Stomach (tissue), 9 donors: ENCODE results near the gene DNAJB8. TPM values are rescaled to one million over a fixed set of nuclear protein-coding genes. Genes with fewer than 3 reads are reported as not detected.

Experiments used
- DNase-seq, 2 donors: peaks; one replicate each; pipeline versions ENCODE4 v3.0.0 to v3.0.0-alpha.2; 2013 to 2019
- H3K27ac ChIP-seq, 5 donors: fragments of 200-600 bp in 4 of 5; sonication (generic) in 4 of 5; one replicate each; pipeline ENCODE4 v1.5.1; 2013 to 2019; ENCODE audit warnings: mild to moderate bottlenecking in 1 of 5, moderate library complexity in 1 of 5
- H3K27me3 ChIP-seq, 3 donors: fragments of 200-600 bp; sonication (generic); one replicate each; pipeline ENCODE4 v1.5.1; 2017 to 2019; ENCODE audit warnings: mixed run types in 1 of 3
- H3K36me3 ChIP-seq, 4 donors: fragments of 200-600 bp; sonication (generic); 1 replicate in 3 of 4; 2 replicates in 1 of 4; pipeline ENCODE4 v1.5.1; 2016 to 2019
- H3K4me1 ChIP-seq, 4 donors: fragments of 200-600 bp; sonication (generic); one replicate each; pipeline ENCODE4 v1.5.1; 2016 to 2019
- H3K4me3 ChIP-seq, 4 donors: fragments of 200-600 bp; sonication (generic) in 3 of 4; one replicate each; pipeline ENCODE4 v1.5.1; 2016 to 2019; ENCODE audit warnings: mild to moderate bottlenecking in 1 of 4
- H3K9me3 ChIP-seq, 4 donors: fragments of 200-600 bp; sonication (generic); one replicate each; pipeline ENCODE4 v1.5.1; 2016 to 2019
- CTCF ChIP-seq, 7 experiments: fragments of 450-650 bp in 4 of 7; fragments of 200-600 bp in 3 of 7; sonication (generic) in 3 of 7; IDR thresholded peaks; one replicate each; pipeline ENCODE4 v1.5.1; 2016 to 2019; ENCODE audit warnings: antibody characterized with exemption in 7 of 7, control low read depth in 2 of 7, mild to moderate bottlenecking in 1 of 7
- EP300 ChIP-seq: sonication (generic); formaldehyde crosslinking; IDR thresholded peaks from one replicate; pipeline ENCODE4 v1.6.1; 2017; ENCODE audit warnings: antibody characterized with exemption
- POLR2A ChIP-seq, 4 donors: fragments of 450-650 bp; IDR thresholded peaks; one replicate each; pipeline ENCODE4 v1.6.1; 2016; ENCODE audit warnings: antibody characterized with exemption in 4 of 4, control low read depth in 2 of 4, mild to moderate bottlenecking in 1 of 4, moderate library complexity in 1 of 4
- POLR2AphosphoS5 ChIP-seq, 3 donors: sonication (generic); formaldehyde crosslinking; IDR thresholded peaks; one replicate each; pipeline ENCODE4 v1.6.1; 2016; ENCODE audit warnings: antibody characterized with exemption in 3 of 3
- WGBS, 5 donors: extraction: QIAGEN DNeasy Blood & Tissue Kit in 3 of 5; methylation state at CpG; one replicate each; pipeline versions ENCODE4 v1.1.5 to v1.1.7; 2013 to 2018; 5-methylcytosine and 5-hydroxymethylcytosine counted together
- intact Hi-C: fragments of 100-400 bp; cut with DNase I; formaldehyde crosslinking; loops from one replicate; pipeline ENCODE4 v1.15.1; 2023; ENCODE audit warnings: low total_unique reads
- polyA plus RNA-seq, 3 donors: library from polyadenylated mRNA; stranded (reverse); fragments of 200-250 nt; gene quantifications; one replicate each; pipeline ENCODE4 v1.2.3, GENCODE V29; 2013
- total RNA-seq, 5 donors: library from RNA; depleted of rRNA; stranded (reverse); fragments of >200 nt; gene quantifications; one replicate each; pipeline versions ENCODE4 v1.1.0 to v1.2.3, GENCODE V29; 2014 to 2016
- donor health status: healthy with polysubstance abuse.
- donor health status: Bipolar disorder and iron deficiency.
- donor health status: healthy.

DNAJB8 gene
- total and polyA plus RNA-seq, 8 donors = not detected

GRCh38 chr3:128453501-128454309 is 13.0 kb downstream of the DNAJB8 start:
- H3K27me3 ChIP-seq = peaks cover 0 to 61% (median 30%) of the 10 kb centered on the region in 3 donors
- DNase-seq = no peak
- no peak overlapping the region for H3K4me3 ChIP-seq
- intact Hi-C loops = no loop called here
- 64 to 76% (median 72%) methylated on average over 11 to 21 of the region's 21 CpGs for WGBS, 5 donors
- H3K36me3 ChIP-seq = no peaks in the 10 kb centered on the region
- no peak overlapping the region for H3K27ac ChIP-seq
- TF ChIP-seq CTCF (IDR thresholded peaks at IDR 0.05) (no peak), EP300 (no peak), POLR2AphosphoS5 (IDR thresholded peaks at IDR 0.05) (no peak), POLR2A (IDR thresholded peaks at IDR 0.05) (no peak)
- H3K4me1 ChIP-seq = no peaks in the 10 kb centered on the region
- H3K9me3 ChIP-seq = no peaks in the 10 kb centered on the region

- H3K9me3 ChIP-seq = no peaks in the 10 kb centered on the region
- intact Hi-C loops = no loop called here
- WGBS, 5 donors = 80 to 89% (median 82%) methylated on average over 6 to 21 of the region's 21 CpGs
- H3K36me3 ChIP-seq = no peaks in the 10 kb centered on the region
- H3K4me1 ChIP-seq = no peaks in the 10 kb centered on the region
- H3K27ac ChIP-seq = no peak overlapping the region
- no peak for DNase-seq
- H3K27me3 ChIP-seq = peaks cover 0 to 61% (median 30%) of the 10 kb centered on the region in 3 donors
- TF ChIP-seq POLR2A (IDR thresholded peaks at IDR 0.05) (no peak), CTCF (IDR thresholded peaks at IDR 0.05) (no peak), EP300 (no peak), POLR2AphosphoS5 (IDR thresholded peaks at IDR 0.05) (no peak)
- no peak overlapping the region for H3K4me3 ChIP-seq
These were observed 13.9 kb downstream of the DNAJB8 start for GRCh38 chr3:128452678-128453275.

GRCh38 chr3:128452120-128452519 is 14.6 kb downstream of the DNAJB8 start:
- H3K27ac ChIP-seq = no peak overlapping the region
- intact Hi-C loops = no loop called here
- H3K9me3 ChIP-seq = no peaks in the 10 kb centered on the region
- H3K4me1 ChIP-seq = no peaks in the 10 kb centered on the region
- no peaks in the 10 kb centered on the region for H3K36me3 ChIP-seq
- DNase-seq = no peak
- TF ChIP-seq POLR2AphosphoS5 (IDR thresholded peaks at IDR 0.05) (no peak), CTCF (IDR thresholded peaks at IDR 0.05) (no peak), EP300 (no peak), POLR2A (IDR thresholded peaks at IDR 0.05) (no peak)
- 83 to 94% (median 88%) methylated on average over 7 to 9 of the region's 9 CpGs for WGBS, 5 donors
- peaks cover 0 to 55% (median 25%) of the 10 kb centered on the region in 3 donors for H3K27me3 ChIP-seq
- H3K4me3 ChIP-seq = no peak overlapping the region

- H3K4me1 ChIP-seq = no peaks in the 10 kb centered on the region
- H3K4me3 ChIP-seq = no peak overlapping the region
- WGBS, 5 donors = 65 to 85% (median 79%) methylated on average over 4 to 6 of the region's 6 CpGs
- intact Hi-C loops = no loop called here
- no peaks in the 10 kb centered on the region for H3K9me3 ChIP-seq
- no peaks in the 10 kb centered on the region for H3K36me3 ChIP-seq
- DNase-seq = no peak
- peaks cover 0 to 25% (median 7%) of the 10 kb centered on the region in 3 donors for H3K27me3 ChIP-seq
- TF ChIP-seq EP300 (no peak), CTCF (IDR thresholded peaks at IDR 0.05) (no peak), POLR2AphosphoS5 (IDR thresholded peaks at IDR 0.05) (no peak), POLR2A (IDR thresholded peaks at IDR 0.05) (no peak)
- H3K27ac ChIP-seq = no peak overlapping the region
These were observed 17.5 kb downstream of the DNAJB8 start for GRCh38 chr3:128449111-128449638.
